Stimulated activated CD4-positive, alpha-beta T cell treated with anti-CD3 and anti-CD28 coated beads, Interleukin-4, amount 100 ng/mL, for 1 hour (primary cell): ENCODE measurements around the gene CRADD.
"Not testable (repeated sequence)": the region's sequence is repeated elsewhere in the genome, so short reads cannot be mapped to it uniquely, and the experiment has no call there.

ENCODE experiments used
- DNase-seq: peaks from one replicate; pipeline ENCODE4 v3.0.0-alpha.2; 2020

CRADD gene

GRCh38 chr12:93762059-93762719 is 85.0 kb downstream of the CRADD start:
- no peak for DNase-seq

GRCh38 chr12:93762912-93763553 is 85.9 kb downstream of the CRADD start:
- no peak for DNase-seq

GRCh38 chr12:93763746-93764147 is 86.6 kb downstream of the CRADD start:
- DNase-seq: no peak

- DNase-seq: no peak
Measured at GRCh38 chr12:93766371-93766770, 89.2 kb downstream of the CRADD start.

- peak; percentile 10 for DNase-seq
Measured at GRCh38 chr12:93766796-93767523, 89.8 kb downstream of the CRADD start.

- DNase-seq: no peak
Measured at GRCh38 chr12:93767524-93767863, 90.3 kb downstream of the CRADD start.

- no peak for DNase-seq
Measured at GRCh38 chr12:93772003-93772700, 95.0 kb downstream of the CRADD start.

GRCh38 chr12:93773122-93773871 is 96.1 kb downstream of the CRADD start:
- DNase-seq: peak; percentile 56

- no peak for DNase-seq
Measured at GRCh38 chr12:93776581-93777018, 99.4 kb downstream of the CRADD start.

- no peak for DNase-seq
Measured at GRCh38 chr12:93777254-93777653, 100.1 kb downstream of the CRADD start.

GRCh38 chr12:93778306-93778705 is 101.1 kb downstream of the CRADD start:
- no peak for DNase-seq

- no peak for DNase-seq
Measured at GRCh38 chr12:93778766-93779165, 101.6 kb downstream of the CRADD start.

GRCh38 chr12:93780101-93780641 is 103.0 kb downstream of the CRADD start:
- DNase-seq: no peak

- peak; percentile 37 for DNase-seq
Measured at GRCh38 chr12:93780886-93781285, 103.7 kb downstream of the CRADD start.

- not testable (repeated sequence) for DNase-seq
Measured at GRCh38 chr12:93781961-93782360, 104.8 kb downstream of the CRADD start.

- no peak for DNase-seq
Measured at GRCh38 chr12:93782853-93783252, 105.7 kb downstream of the CRADD start.

GRCh38 chr12:93783832-93784231 is 106.7 kb downstream of the CRADD start:
- peak; percentile 41 for DNase-seq

- DNase-seq: no peak
Measured at GRCh38 chr12:93784339-93785086, 107.3 kb downstream of the CRADD start.

GRCh38 chr12:93785249-93786010 is 108.3 kb downstream of the CRADD start:
- DNase-seq: peak; percentile 40

- DNase-seq: no peak
Measured at GRCh38 chr12:93786656-93787397, 109.7 kb downstream of the CRADD start.
